ENCODE measurements around the gene CEP250.

Gene CEP250

DNA sequence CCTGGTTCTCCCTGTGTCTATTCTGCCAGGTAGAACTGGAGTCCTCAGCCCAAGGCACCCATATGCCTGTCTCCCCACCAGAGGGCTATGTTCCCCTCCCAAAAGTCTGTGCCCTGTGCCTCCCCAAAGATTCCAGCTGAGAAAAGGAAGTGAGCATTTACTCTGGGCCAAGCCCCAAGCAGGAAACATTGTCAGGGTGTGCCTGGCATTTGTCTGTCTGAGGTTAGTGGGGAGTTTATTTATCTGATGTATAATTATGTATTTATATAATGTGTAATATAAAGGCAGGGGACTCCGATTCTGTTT, 23.0 kb upstream of the CEP250 start:
- H2BK120ac ChIP-seq (ENCODE audit: low read depth, low read length), result no peak overlapping the region
- DNase-seq, result no peak
- no peak overlapping the region for H3K4me3 ChIP-seq (ENCODE audit: insufficient read depth in 1 of 2, low read depth in 1 of 2, low read length in 2 of 2)
- no peaks in the 10 kb centered on the region for H3K27me3 ChIP-seq (ENCODE audit: control insufficient read depth in 1 of 2, insufficient read depth in 1 of 2, low read length in 2 of 2)
- no peak overlapping the region for H2AK5ac ChIP-seq (ENCODE audit: low read length, severe bottlenecking)
- H3K18ac ChIP-seq (ENCODE audit: low read depth in 1 of 2, low read length in 2 of 2), result peak overlapping the region in 1 of 2 experiments; percentile 40
- peaks cover 37% of the 10 kb centered on the region for H3K4me1 ChIP-seq (ENCODE audit: control insufficient read depth, insufficient read depth, low read depth, low read length)
- no peak overlapping the region for H3K23ac ChIP-seq (ENCODE audit: low read length in 2 of 2)
- H3K14ac ChIP-seq (ENCODE audit: low read length in 2 of 2), result no peak overlapping the region
- no peak overlapping the region for H3K9ac ChIP-seq (ENCODE audit: low read length)
- 94% methylated on average over 1 of the region's 1 CpG for WGBS
- peak overlapping the region in 1 of 2 experiments; percentile 87 for H2BK12ac ChIP-seq (ENCODE audit: low read length in 2 of 2)
- no peak overlapping the region for H4K8ac ChIP-seq (ENCODE audit: low read length)
- no peak overlapping the region for H3K27ac ChIP-seq (ENCODE audit: low read length, poor library complexity, severe bottlenecking)
- H3K4me2 ChIP-seq (ENCODE audit: low read length, poor library complexity, severe bottlenecking), result no peak overlapping the region
- no peak overlapping the region for H2BK15ac ChIP-seq (ENCODE audit: low read depth, poor library complexity, severe bottlenecking)
- H2BK5ac ChIP-seq (ENCODE audit: low read depth, low read length, poor library complexity, severe bottlenecking), result no peak overlapping the region
- peak overlapping the region in 1 of 2 experiments; percentile 49 for H3K4ac ChIP-seq (ENCODE audit: low read depth in 1 of 2, low read length in 2 of 2)
- H3K36me3 ChIP-seq (ENCODE audit: control insufficient read depth in 1 of 2, insufficient read depth in 2 of 2, low read depth in 1 of 2, low read length in 2 of 2), result peaks cover 7 to 31% of the 10 kb centered on the region in 2 experiments
- no peaks in the 10 kb centered on the region for H3K9me3 ChIP-seq (ENCODE audit: control insufficient read depth, low read length)
- H4K91ac ChIP-seq (ENCODE audit: low read length), result no peak overlapping the region
- no peak overlapping the region for H2AFZ ChIP-seq (ENCODE audit: low read depth, low read length)
- peaks cover 11% of the 10 kb centered on the region for H3K79me1 ChIP-seq (replicated peaks; ENCODE audit: low read length, poor library complexity, severe bottlenecking)

DNA sequence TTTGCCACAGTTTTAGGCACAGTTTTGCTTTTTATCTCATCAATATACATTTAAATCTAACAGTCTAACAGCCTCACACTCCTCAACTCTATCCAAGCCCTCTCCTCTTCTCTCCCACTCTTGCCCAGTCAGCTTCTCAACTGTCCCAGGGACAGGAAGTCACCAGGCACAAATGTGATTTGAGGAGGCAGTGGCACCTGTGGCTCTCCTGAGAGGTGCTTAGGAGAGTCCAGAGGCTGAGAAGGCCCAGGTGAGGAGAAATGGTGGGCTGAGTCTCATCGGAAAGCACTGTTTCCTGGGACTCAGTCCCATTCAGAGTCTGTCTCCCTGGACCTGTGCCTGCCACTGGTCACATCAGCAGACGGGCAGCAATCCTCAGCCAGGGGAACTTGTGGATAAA, 22.1 kb upstream of the CEP250 start:
- H3K27ac ChIP-seq (ENCODE audit: low read length, poor library complexity, severe bottlenecking), result no peak overlapping the region
- no peak overlapping the region for H3K9ac ChIP-seq (ENCODE audit: low read length)
- H3K79me1 ChIP-seq (replicated peaks; ENCODE audit: low read length, poor library complexity, severe bottlenecking), result peaks cover 11% of the 10 kb centered on the region
- no peak overlapping the region for H3K14ac ChIP-seq (ENCODE audit: low read length in 2 of 2)
- H3K23ac ChIP-seq (ENCODE audit: low read length in 2 of 2), result no peak overlapping the region
- no peak overlapping the region for H3K4me3 ChIP-seq (ENCODE audit: insufficient read depth in 1 of 2, low read depth in 1 of 2, low read length in 2 of 2)
- H2AFZ ChIP-seq (ENCODE audit: low read depth, low read length), result no peak overlapping the region
- no peak overlapping the region for H3K18ac ChIP-seq (ENCODE audit: low read depth in 1 of 2, low read length in 2 of 2)
- no peak overlapping the region for H2BK120ac ChIP-seq (ENCODE audit: low read depth, low read length)
- H3K4me1 ChIP-seq (ENCODE audit: control insufficient read depth, insufficient read depth, low read depth, low read length), result peaks cover 44% of the 10 kb centered on the region
- H2BK15ac ChIP-seq (ENCODE audit: low read depth, poor library complexity, severe bottlenecking), result no peak overlapping the region
- H4K91ac ChIP-seq (ENCODE audit: low read length), result no peak overlapping the region
- no peak overlapping the region for H3K4ac ChIP-seq (ENCODE audit: low read depth in 1 of 2, low read length in 2 of 2)
- no peak overlapping the region for H4K8ac ChIP-seq (ENCODE audit: low read length)
- WGBS, result 87% methylated on average over 2 of the region's 2 CpGs
- H3K9me3 ChIP-seq (ENCODE audit: control insufficient read depth, low read length), result no peaks in the 10 kb centered on the region
- no peak overlapping the region for H3K4me2 ChIP-seq (ENCODE audit: low read length, poor library complexity, severe bottlenecking)
- no peak overlapping the region for H2AK5ac ChIP-seq (ENCODE audit: low read length, severe bottlenecking)
- no peak overlapping the region for H2BK5ac ChIP-seq (ENCODE audit: low read depth, low read length, poor library complexity, severe bottlenecking)
- no peak for DNase-seq
- no peaks in the 10 kb centered on the region for H3K27me3 ChIP-seq (ENCODE audit: control insufficient read depth in 1 of 2, insufficient read depth in 1 of 2, low read length in 2 of 2)
- no peak overlapping the region for H2BK12ac ChIP-seq (ENCODE audit: low read length in 2 of 2)
- peaks cover 7 to 31% of the 10 kb centered on the region in 2 experiments for H3K36me3 ChIP-seq (ENCODE audit: control insufficient read depth in 1 of 2, insufficient read depth in 2 of 2, low read depth in 1 of 2, low read length in 2 of 2)

DNA sequence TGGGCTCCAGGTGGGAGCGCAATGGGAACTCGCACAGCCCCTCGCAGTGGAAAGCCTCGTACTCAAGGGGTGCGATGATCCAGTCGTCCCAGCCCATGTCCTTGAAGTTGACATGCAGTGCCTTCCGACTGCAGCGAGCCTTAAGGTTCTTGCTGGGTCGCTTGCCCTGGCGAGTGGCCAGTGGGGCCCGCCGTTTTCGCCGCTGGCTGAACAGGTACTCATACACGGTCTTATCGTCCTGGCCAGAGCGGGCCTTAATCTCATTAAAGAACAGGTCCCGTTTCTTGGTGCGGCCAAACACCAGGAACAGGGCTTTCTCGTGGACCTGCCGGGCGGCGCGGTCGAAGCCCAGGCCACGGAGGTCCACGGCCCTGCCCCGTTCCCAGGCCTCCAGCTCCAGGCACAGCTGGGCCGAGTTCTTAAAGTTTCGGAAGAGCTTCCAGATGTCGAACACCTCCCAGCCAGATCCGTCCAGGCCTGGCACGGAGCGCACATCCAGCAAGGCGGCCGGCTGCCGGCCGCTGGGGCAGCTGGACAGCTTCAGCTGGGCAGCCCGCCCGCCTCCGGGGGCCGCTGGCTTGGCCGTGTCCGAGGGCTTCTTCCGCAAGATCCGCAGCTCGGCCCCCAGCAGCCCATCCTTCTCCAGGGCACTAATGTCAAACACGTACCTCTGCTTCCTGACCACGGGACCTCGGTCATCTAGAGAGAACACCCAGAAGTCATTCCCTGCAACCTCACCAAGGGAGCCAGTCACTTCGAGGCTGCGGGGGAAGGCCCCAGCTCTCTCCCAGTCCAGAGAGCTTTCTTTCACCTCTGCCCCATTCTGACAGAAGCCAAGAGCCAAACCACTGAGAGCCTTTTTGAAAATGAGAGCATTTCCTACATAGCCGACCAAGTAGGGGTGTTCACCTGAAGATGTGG, 21.1 kb upstream of the CEP250 start:
- Histone ChIP-seq H3K79me1 (replicated peaks; ENCODE audit: low read length, poor library complexity, severe bottlenecking) (peaks cover 11% of the 10 kb centered on the region), H3K27ac (ENCODE audit: low read length, poor library complexity, severe bottlenecking) (no peak overlapping the region), H3K18ac (ENCODE audit: low read depth in 1 of 2, low read length in 2 of 2) (no peak overlapping the region), H2AFZ (ENCODE audit: low read depth, low read length) (no peak overlapping the region), H3K9ac (ENCODE audit: low read length) (peak overlapping the region; percentile 60), H2BK5ac (ENCODE audit: low read depth, low read length, poor library complexity, severe bottlenecking) (no peak overlapping the region), H4K91ac (ENCODE audit: low read length) (no peak overlapping the region), H3K27me3 (ENCODE audit: control insufficient read depth in 1 of 2, insufficient read depth in 1 of 2, low read length in 2 of 2) (no peaks in the 10 kb centered on the region), H2BK120ac (ENCODE audit: low read depth, low read length) (no peak overlapping the region), H3K4ac (ENCODE audit: low read depth in 1 of 2, low read length in 2 of 2) (no peak overlapping the region), H3K4me3 (ENCODE audit: insufficient read depth in 1 of 2, low read depth in 1 of 2, low read length in 2 of 2) (peak overlapping the region in 1 of 2 experiments; percentile 62), H3K4me2 (ENCODE audit: low read length, poor library complexity, severe bottlenecking) (no peak overlapping the region), H2AK5ac (ENCODE audit: low read length, severe bottlenecking) (no peak overlapping the region), H3K9me3 (ENCODE audit: control insufficient read depth, low read length) (no peaks in the 10 kb centered on the region), H3K4me1 (ENCODE audit: control insufficient read depth, insufficient read depth, low read depth, low read length) (peaks cover 46% of the 10 kb centered on the region), H4K8ac (ENCODE audit: low read length) (no peak overlapping the region), H3K36me3 (ENCODE audit: control insufficient read depth in 1 of 2, insufficient read depth in 2 of 2, low read depth in 1 of 2, low read length in 2 of 2) (peaks cover 7 to 31% of the 10 kb centered on the region in 2 experiments), H2BK12ac (ENCODE audit: low read length in 2 of 2) (no peak overlapping the region), H3K14ac (ENCODE audit: low read length in 2 of 2) (no peak overlapping the region), H3K23ac (ENCODE audit: low read length in 2 of 2) (no peak overlapping the region), H2BK15ac (ENCODE audit: low read depth, poor library complexity, severe bottlenecking) (no peak overlapping the region)
- DNase-seq, result no peak
- WGBS, result 96% methylated on average over 53 of the region's 53 CpGs

DNA sequence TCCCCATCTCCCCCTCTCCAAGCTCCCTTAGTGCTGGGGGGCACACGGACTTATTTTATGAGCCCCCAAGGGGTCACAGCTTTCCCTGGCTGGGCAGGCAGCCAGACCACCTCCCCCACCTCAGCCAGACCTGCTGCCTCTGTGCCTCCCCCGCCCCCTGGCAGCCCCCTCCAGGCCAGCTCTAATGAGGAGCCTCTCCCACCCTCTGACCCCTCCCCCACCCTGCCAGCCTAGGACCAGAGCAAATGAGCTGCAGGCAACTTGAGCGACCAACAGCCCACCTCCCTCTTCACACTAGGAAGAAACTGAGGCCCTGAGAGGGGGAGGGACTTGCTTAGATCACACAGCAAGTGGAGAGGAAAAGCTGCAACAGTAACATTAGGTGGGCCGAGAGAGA, 19.2 kb upstream of the CEP250 start:
- Histone ChIP-seq H2BK15ac (ENCODE audit: low read depth, poor library complexity, severe bottlenecking) (no peak overlapping the region), H3K27me3 (ENCODE audit: control insufficient read depth in 1 of 2, insufficient read depth in 1 of 2, low read length in 2 of 2) (no peaks in the 10 kb centered on the region), H2BK5ac (ENCODE audit: low read depth, low read length, poor library complexity, severe bottlenecking) (no peak overlapping the region), H3K18ac (ENCODE audit: low read depth in 1 of 2, low read length in 2 of 2) (no peak overlapping the region), H3K9ac (ENCODE audit: low read length) (peak overlapping the region; percentile 28), H3K27ac (ENCODE audit: low read length, poor library complexity, severe bottlenecking) (peak overlapping the region; percentile 90), H2AK5ac (ENCODE audit: low read length, severe bottlenecking) (peak overlapping the region; percentile 96), H3K4me2 (ENCODE audit: low read length, poor library complexity, severe bottlenecking) (peak overlapping the region; percentile 62), H3K4me1 (ENCODE audit: control insufficient read depth, insufficient read depth, low read depth, low read length) (peaks cover 45% of the 10 kb centered on the region), H3K9me3 (ENCODE audit: control insufficient read depth, low read length) (no peaks in the 10 kb centered on the region), H2BK12ac (ENCODE audit: low read length in 2 of 2) (no peak overlapping the region), H3K36me3 (ENCODE audit: control insufficient read depth in 1 of 2, insufficient read depth in 2 of 2, low read depth in 1 of 2, low read length in 2 of 2) (peaks cover 7 to 31% of the 10 kb centered on the region in 2 experiments), H3K79me1 (replicated peaks; ENCODE audit: low read length, poor library complexity, severe bottlenecking) (peaks cover 11% of the 10 kb centered on the region), H4K8ac (ENCODE audit: low read length) (no peak overlapping the region), H3K23ac (ENCODE audit: low read length in 2 of 2) (no peak overlapping the region), H3K4ac (ENCODE audit: low read depth in 1 of 2, low read length in 2 of 2) (no peak overlapping the region), H3K14ac (ENCODE audit: low read length in 2 of 2) (no peak overlapping the region), H2AFZ (ENCODE audit: low read depth, low read length) (no peak overlapping the region), H4K91ac (ENCODE audit: low read length) (no peak overlapping the region), H3K4me3 (ENCODE audit: insufficient read depth in 1 of 2, low read depth in 1 of 2, low read length in 2 of 2) (peak overlapping the region; percentile 36 to 75), H2BK120ac (ENCODE audit: low read depth, low read length) (no peak overlapping the region)
- WGBS, result 71% methylated on average over 2 of the region's 4 CpGs
- DNase-seq, result no peak

All from mesenchymal stem cell (in vitro differentiated cells and primary cell).